ENCODE data around the gene MACROD1. TPM values are rescaled to one million over a fixed set of nuclear protein-coding genes. Genes with fewer than 3 reads are reported as not detected.

Gene MACROD1
- total RNA-seq, 1 donor from 2014 or later = 39.4 TPM

DNA sequence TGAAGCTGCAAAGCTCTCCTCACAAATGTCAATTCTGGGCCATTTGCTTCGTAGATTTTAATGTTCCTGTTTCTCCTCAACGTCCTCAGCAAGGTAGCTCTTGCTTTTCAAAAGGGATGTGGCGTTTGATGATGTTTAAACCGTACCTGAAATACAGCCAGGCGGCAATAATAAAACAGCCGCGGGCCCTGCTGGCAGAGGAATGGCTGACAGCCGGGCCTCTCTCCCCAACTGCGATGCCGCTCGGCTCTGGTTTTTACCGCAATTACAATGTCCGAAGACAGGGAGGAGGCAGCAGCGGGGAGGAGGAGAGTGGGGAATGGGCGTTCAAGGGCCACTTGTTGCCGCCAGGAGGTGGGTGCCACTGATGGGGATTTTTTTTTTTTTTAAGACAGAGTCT, 27.5 kb downstream of the MACROD1 start:
- no peak for DNase-seq (ENCODE audit: low spot score in 2 of 2, unreplicated experiment in 2 of 2)
- no peaks in the 10 kb centered on the region for H3K27me3 Mint-ChIP-seq (ENCODE audit: low read depth)
- no peaks in the 10 kb centered on the region for H3K9me3 Mint-ChIP-seq
- TF ChIP-seq, protein P1, sequence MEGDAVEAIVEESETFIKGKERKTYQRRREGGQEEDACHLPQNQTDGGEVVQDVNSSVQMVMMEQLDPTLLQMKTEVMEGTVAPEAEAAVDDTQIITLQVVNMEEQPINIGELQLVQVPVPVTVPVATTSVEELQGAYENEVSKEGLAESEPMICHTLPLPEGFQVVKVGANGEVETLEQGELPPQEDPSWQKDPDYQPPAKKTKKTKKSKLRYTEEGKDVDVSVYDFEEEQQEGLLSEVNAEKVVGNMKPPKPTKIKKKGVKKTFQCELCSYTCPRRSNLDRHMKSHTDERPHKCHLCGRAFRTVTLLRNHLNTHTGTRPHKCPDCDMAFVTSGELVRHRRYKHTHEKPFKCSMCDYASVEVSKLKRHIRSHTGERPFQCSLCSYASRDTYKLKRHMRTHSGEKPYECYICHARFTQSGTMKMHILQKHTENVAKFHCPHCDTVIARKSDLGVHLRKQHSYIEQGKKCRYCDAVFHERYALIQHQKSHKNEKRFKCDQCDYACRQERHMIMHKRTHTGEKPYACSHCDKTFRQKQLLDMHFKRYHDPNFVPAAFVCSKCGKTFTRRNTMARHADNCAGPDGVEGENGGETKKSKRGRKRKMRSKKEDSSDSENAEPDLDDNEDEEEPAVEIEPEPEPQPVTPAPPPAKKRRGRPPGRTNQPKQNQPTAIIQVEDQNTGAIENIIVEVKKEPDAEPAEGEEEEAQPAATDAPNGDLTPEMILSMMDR (IDR thresholded peaks at IDR 0.05; ENCODE audit: unreplicated experiment) = no peak
- no peak overlapping the region for H3K27ac Mint-ChIP-seq
- H3K4me1 Mint-ChIP-seq = peaks cover 3% of the 10 kb centered on the region
- H3K36me3 Mint-ChIP-seq = peaks cover 2% of the 10 kb centered on the region
- H3K4me3 Mint-ChIP-seq = no peak overlapping the region

DNA sequence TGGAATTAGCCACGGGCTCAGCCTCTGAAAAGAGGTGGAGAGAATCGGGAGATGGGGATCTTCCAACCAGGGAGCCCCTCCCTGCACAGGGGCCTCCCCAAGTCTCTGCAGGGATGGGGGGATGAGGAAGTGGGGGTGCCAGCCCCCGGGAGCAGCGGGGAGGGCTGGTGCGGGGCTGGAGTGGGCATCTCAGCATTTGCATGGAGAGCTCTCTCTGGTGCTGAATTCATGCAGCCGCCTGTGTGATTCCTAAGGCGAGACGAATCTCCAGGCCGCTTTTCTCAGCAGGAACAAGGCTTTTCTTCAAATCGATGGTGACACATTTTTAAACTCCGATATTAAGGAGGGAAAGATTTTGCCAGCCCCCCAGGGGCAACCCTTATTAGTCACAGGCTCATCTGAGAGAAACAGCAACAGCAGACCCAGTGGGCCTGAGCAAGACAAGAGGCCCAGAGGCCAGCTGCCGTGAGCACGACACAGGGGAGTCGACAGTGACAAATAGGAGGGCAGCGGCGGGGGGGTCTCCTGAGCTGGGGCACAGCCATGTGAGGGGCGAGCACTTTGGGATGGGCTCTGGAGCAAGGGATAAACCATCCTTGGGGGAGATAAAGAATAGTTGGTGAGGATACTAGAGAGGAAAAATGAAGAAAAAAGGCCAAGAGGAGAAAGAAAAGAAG, 29.0 kb downstream of the MACROD1 start:
- H3K36me3 Mint-ChIP-seq = peaks cover 2% of the 10 kb centered on the region
- no peaks in the 10 kb centered on the region for H3K9me3 Mint-ChIP-seq
- H3K27me3 Mint-ChIP-seq (ENCODE audit: low read depth) = no peaks in the 10 kb centered on the region
- peaks cover 10% of the 10 kb centered on the region for H3K4me1 Mint-ChIP-seq
- DNase-seq (ENCODE audit: low spot score in 2 of 2, unreplicated experiment in 2 of 2) = no peak
- H3K4me3 Mint-ChIP-seq = no peak overlapping the region
- no peak overlapping the region for H3K27ac Mint-ChIP-seq
- TF ChIP-seq, protein P1 (IDR thresholded peaks at IDR 0.05; ENCODE audit: unreplicated experiment) = no peak

DNA sequence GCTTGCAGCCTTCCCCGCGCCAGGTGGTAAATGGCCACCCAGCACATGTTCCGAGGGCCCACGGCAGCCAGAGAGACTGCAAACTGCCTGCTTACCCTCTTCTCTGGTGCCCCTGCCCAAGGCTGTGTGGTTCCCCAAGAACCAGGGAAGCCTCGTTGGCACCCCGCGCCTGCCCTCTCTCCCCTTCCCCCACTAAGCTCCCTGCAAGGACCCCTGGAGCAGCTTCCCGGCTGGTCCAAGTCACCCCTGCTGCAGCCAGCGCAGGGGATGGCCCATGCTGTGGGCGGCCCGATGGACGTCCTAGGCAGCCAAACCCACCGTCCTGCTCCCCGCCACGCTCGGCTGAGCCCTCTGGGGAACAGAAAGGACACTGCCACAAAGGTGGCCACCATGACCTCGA, 30.2 kb downstream of the MACROD1 start:
- Mint-ChIP-seq H3K4me1 (peaks cover 15% of the 10 kb centered on the region), H3K27me3 (ENCODE audit: low read depth) (no peaks in the 10 kb centered on the region), H3K9me3 (no peaks in the 10 kb centered on the region), H3K4me3 (no peak overlapping the region), H3K27ac (no peak overlapping the region), H3K36me3 (peaks cover 2% of the 10 kb centered on the region)
- DNase-seq (ENCODE audit: low spot score in 2 of 2, unreplicated experiment in 2 of 2) = no peak
- TF ChIP-seq, protein P1 (IDR thresholded peaks at IDR 0.05; ENCODE audit: unreplicated experiment) = no peak

DNA sequence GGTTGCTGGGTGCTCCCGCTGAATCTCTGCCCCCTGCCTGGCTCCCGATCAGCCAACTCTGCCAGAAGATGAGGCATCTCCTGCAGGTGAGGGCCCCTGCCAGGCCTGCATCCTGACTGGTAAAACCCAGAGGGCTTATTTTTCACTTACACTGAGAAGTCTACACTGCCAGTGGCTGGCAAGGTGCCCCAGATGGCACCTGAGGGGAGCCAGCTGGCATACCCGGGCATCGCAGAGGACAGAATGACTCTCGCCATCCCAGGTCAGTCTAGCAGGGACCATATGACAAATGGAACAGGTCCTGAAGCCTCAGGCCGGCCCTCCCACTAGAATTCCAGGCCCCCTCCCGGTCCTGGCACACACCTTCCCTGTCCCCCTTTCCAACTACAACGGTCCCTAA, 30.9 kb downstream of the MACROD1 start:
- Mint-ChIP-seq H3K4me1 (peaks cover 15% of the 10 kb centered on the region), H3K27me3 (ENCODE audit: low read depth) (no peaks in the 10 kb centered on the region), H3K36me3 (peaks cover 2% of the 10 kb centered on the region), H3K27ac (no peak overlapping the region), H3K9me3 (no peaks in the 10 kb centered on the region), H3K4me3 (no peak overlapping the region)
- DNase-seq (ENCODE audit: low spot score in 2 of 2, unreplicated experiment in 2 of 2) = no peak
- TF ChIP-seq, protein P1 (IDR thresholded peaks at IDR 0.05; ENCODE audit: unreplicated experiment) = no peak

DNA sequence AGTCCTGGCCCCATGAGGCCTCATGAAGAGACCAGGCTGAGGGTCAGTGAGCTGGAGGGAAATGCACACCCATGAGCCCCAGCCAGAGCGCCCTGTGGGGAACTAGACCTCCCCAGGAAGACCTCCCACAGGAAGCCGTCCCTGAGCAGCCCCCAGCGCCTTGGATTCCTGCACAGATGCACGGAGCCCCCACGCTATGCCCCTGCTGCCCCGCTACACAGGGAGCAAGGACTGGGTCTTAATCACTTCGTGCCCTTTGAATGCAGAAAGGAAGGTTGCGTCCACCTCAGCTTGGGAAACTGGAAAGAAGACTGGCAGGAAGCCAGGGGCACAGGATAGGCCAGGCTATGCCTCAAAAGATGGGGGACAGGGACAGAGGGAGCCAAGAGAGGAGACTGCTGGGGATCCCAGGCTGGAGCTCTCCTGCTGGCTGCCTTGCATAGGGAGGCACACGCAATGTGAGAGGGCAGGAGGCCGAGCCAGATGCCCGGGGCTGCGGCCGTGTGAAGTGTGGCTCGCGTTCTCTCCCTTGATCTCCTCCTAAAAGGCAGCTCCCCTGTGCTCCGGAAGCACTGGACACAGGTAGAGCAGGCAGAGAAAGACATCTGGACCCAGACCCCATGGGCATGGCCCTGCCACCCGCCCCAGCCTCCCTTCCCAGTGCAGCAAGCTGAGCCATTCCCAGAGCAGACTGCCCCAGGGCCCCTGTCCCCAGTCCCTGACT, 32.8 kb downstream of the MACROD1 start:
- Mint-ChIP-seq H3K36me3 (no peaks in the 10 kb centered on the region), H3K4me3 (no peak overlapping the region), H3K27ac (no peak overlapping the region), H3K4me1 (peaks cover 13% of the 10 kb centered on the region), H3K27me3 (ENCODE audit: low read depth) (no peaks in the 10 kb centered on the region), H3K9me3 (no peaks in the 10 kb centered on the region)
- TF ChIP-seq, protein P1 (IDR thresholded peaks at IDR 0.05; ENCODE audit: unreplicated experiment) = no peak
- no peak for DNase-seq (ENCODE audit: low spot score in 2 of 2, unreplicated experiment in 2 of 2)

Data from mesothelial cell of epicardium (in vitro differentiated cells).